Epithelial cell of proximal tubule (primary cell): Measurements from ENCODE around the gene BARX1. TPM values are rescaled to one million over a fixed set of nuclear protein-coding genes. Genes with fewer than 3 reads are reported as not detected.
A peak's percentile ranks its signal among the peaks of the same experiment; 100 is the strongest.

Experiments
- DNase-seq: peaks from one replicate; pipeline ENCODE4 v3.0.0-alpha.2; 2011; ENCODE audit warnings: low read depth
- H3K4me3 ChIP-seq: 2 replicates; pipeline ENCODE4 v1.5.1; 2011; ENCODE audit warnings: low read depth, mild to moderate bottlenecking, low read length
- CTCF ChIP-seq: conservative IDR thresholded peaks from 2 replicates; pipeline ENCODE4 v1.5.1; 2012; ENCODE audit warnings: low read depth, mild to moderate bottlenecking, low read length
- total RNA-seq: library from RNA; depleted of rRNA; stranded (reverse); fragments of >200 nt; gene quantifications from 2 replicates; pipeline ENCODE4 v1.2.3, GENCODE V29; 2015

BARX1 gene
- total RNA-seq = not detected in 2 replicates

GRCh38 chr9:93955111-93955980, at the start of gene BARX1:
Gene BARX1 (minus strand): TSS chr9:93955355. CDS start chr9:93955146, 209 bp downstream.
- no peak for TF ChIP-seq CTCF
- H3K4me3 ChIP-seq = no peak within 1 kb of the TSS
- no peak for DNase-seq

GRCh38 chr9:94002316-94003140, 47.4 kb upstream of the BARX1 start:
- DNase-seq = no peak
- peak; percentile 78 for TF ChIP-seq CTCF

GRCh38 chr9:93996863-93997262, 41.7 kb upstream of the BARX1 start:
- no peak for DNase-seq
- peak; percentile 35 for TF ChIP-seq CTCF
- no peak overlapping the region for H3K4me3 ChIP-seq

More at GRCh38 chr9:94002316-94003140, 47.4 kb upstream of the BARX1 start:
- H3K4me3 ChIP-seq = no peak overlapping the region

GRCh38 chr9:93996367-93996766, 41.2 kb upstream of the BARX1 start:
- TF ChIP-seq CTCF = no peak
- DNase-seq = no peak
- H3K4me3 ChIP-seq = no peak overlapping the region

- no peak for DNase-seq
- no peak overlapping the region for H3K4me3 ChIP-seq
- TF ChIP-seq CTCF = no peak
Measured at GRCh38 chr9:93994545-93994944, 39.4 kb upstream of the BARX1 start.

GRCh38 chr9:93994132-93994531, 39.0 kb upstream of the BARX1 start:
- no peak for DNase-seq
- no peak overlapping the region for H3K4me3 ChIP-seq
- no peak for TF ChIP-seq CTCF
